DOHH2 (cell line): ENCODE results near the gene MFRP.

Experiments
- H3F3A ChIP-seq: fragments of 200-600 bp; sonication (generic), shearing (Covaris generic); 2 replicates; pipeline ENCODE4 v1.6.0; 2016; ENCODE audit warnings: antibody characterized with exemption, mild to moderate bottlenecking; ENCODE audit not compliant: control insufficient read depth, insufficient read depth
- H3K27ac ChIP-seq: fragments of 200-600 bp; sonication (generic); 2 replicates; pipeline ENCODE4 v1.5.1; 2014; ENCODE audit warnings: low read depth, mild to moderate bottlenecking, low read length, moderate library complexity
- H3K27me3 ChIP-seq: fragments of 200-600 bp; sonication (generic); 2 replicates; pipeline ENCODE4 v1.6.1; 2014; ENCODE audit warnings: mild to moderate bottlenecking, low read length, mixed read lengths; ENCODE audit not compliant: control insufficient read depth
- H3K36me3 ChIP-seq: fragments of 200-600 bp; sonication (generic); 2 replicates; pipeline ENCODE4 v1.6.1; 2014; ENCODE audit warnings: mild to moderate bottlenecking, low read length, moderate library complexity, mixed read lengths; ENCODE audit not compliant: control insufficient read depth
- H3K4me1 ChIP-seq: fragments of 200-600 bp; sonication (generic); 2 replicates; pipeline ENCODE4 v1.6.1; 2014; ENCODE audit warnings: mild to moderate bottlenecking, low read length, mixed read lengths; ENCODE audit not compliant: control insufficient read depth
- H3K4me2 ChIP-seq: fragments of 200-600 bp; sonication (generic); 2 replicates; pipeline ENCODE4 v1.6.0; 2014; ENCODE audit warnings: mild to moderate bottlenecking, low read length, moderate library complexity
- H3K4me3 ChIP-seq: fragments of 200-600 bp; sonication (generic); 2 replicates; pipeline ENCODE4 v1.5.1; 2014; ENCODE audit warnings: mild to moderate bottlenecking, low read length, mixed read lengths
- H3K79me2 ChIP-seq: fragments of 200-600 bp; sonication (generic); 2 replicates; pipeline ENCODE4 v1.6.1; 2014; ENCODE audit warnings: mild to moderate bottlenecking, low read length, mixed read lengths; ENCODE audit not compliant: control insufficient read depth
- H3K9me2 ChIP-seq: fragments of 200-600 bp; sonication (generic); replicated peaks from 2 replicates; pipeline ENCODE4 v1.6.1; 2014; ENCODE audit warnings: mild to moderate bottlenecking, low read length, mixed read lengths; ENCODE audit not compliant: control insufficient read depth
- H3K9me3 ChIP-seq: fragments of 200-600 bp; sonication (generic); 2 replicates; pipeline ENCODE4 v1.6.1; 2014; ENCODE audit warnings: antibody characterized with exemption, low read length, mixed read lengths; ENCODE audit not compliant: control insufficient read depth, insufficient read depth
- H4K20me1 ChIP-seq: fragments of 200-600 bp; sonication (generic); 2 replicates; pipeline ENCODE4 v1.6.0; 2014; ENCODE audit warnings: low read depth, mild to moderate bottlenecking, antibody characterized with exemption, low read length, moderate library complexity; ENCODE audit not compliant: control insufficient read depth, insufficient read depth
- CTCF ChIP-seq: fragments of 200-600 bp; sonication (generic); IDR thresholded peaks from one replicate; pipeline ENCODE4 v1.5.1; 2014; ENCODE audit warnings: antibody characterized with exemption, mild to moderate bottlenecking, low read depth, low read length; ENCODE audit not compliant: poor library complexity, severe bottlenecking
- EZH2phosphoT487 ChIP-seq: fragments of 200-600 bp; sonication (generic); IDR thresholded peaks from 2 replicates; pipeline ENCODE4 v1.6.1; 2017; ENCODE audit warnings: borderline replicate concordance, mild to moderate bottlenecking, antibody characterized with exemption, low read length, moderate library complexity, mixed read lengths

MFRP gene

DNA sequence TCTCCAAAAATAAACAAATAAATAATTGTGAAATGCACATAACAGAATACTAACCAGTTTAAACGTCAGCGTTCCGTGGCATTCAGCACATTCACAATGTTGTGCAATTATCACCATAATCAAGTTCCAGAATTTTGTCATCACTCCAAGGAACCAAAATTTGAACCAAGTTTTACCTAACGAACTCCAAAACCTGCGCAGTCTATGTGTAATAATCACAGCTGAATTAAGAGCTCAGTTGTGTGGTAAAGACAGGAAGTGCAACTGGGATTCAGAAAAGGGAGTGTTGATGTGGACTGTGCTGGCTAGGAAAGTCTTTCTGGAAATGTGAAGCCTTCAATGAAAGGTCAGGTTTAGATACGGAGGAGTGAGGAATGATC lies 24.2 kb downstream of the MFRP start:
- TF ChIP-seq EZH2phosphoT487 = no peak
- Histone ChIP-seq H3K36me3 (no peaks in the 10 kb centered on the region), H4K20me1 (no peaks in the 10 kb centered on the region), H3K9me2 (no peaks in the 10 kb centered on the region), H3K27me3 (peaks cover 8% of the 10 kb centered on the region), H3K4me3 (peak overlapping the region; percentile 64), H3K27ac (peak overlapping the region; percentile 59; the same call in 1 of the 2 replicates), H3F3A (peaks cover 9% of the 10 kb centered on the region), H3K4me1 (peaks cover 66% of the 10 kb centered on the region), H3K79me2 (no peaks in the 10 kb centered on the region), H3K4me2 (peak overlapping the region; percentile 66), H3K9me3 (no peaks in the 10 kb centered on the region)

- peaks cover 78% of the 10 kb centered on the region for H3K4me1 ChIP-seq
Observed at GRCh38 chr11:119320776-119321524, 25.6 kb downstream of the MFRP start.

GRCh38 chr11:119320240-119320775 lies 26.2 kb downstream of the MFRP start:
- H3K36me3 ChIP-seq = no peaks in the 10 kb centered on the region
- peaks cover 85% of the 10 kb centered on the region for H3K4me1 ChIP-seq
- H3K79me2 ChIP-seq = no peaks in the 10 kb centered on the region
- no peaks in the 10 kb centered on the region for H4K20me1 ChIP-seq
- H3K27me3 ChIP-seq = peaks cover 24% of the 10 kb centered on the region
- peaks cover 9% of the 10 kb centered on the region for H3F3A ChIP-seq
- H3K9me2 ChIP-seq = no peaks in the 10 kb centered on the region
- H3K27ac ChIP-seq = peak overlapping the region; percentile 59
- peak overlapping the region; percentile 64 for H3K4me3 ChIP-seq
- TF ChIP-seq EZH2phosphoT487 (no peak), CTCF (no peak)
- H3K9me3 ChIP-seq = no peaks in the 10 kb centered on the region
- H3K4me2 ChIP-seq = peak overlapping the region; percentile 66

More at GRCh38 chr11:119320776-119321524, 25.6 kb downstream of the MFRP start:
- Histone ChIP-seq H3K9me2 (no peaks in the 10 kb centered on the region), H3K4me3 (peak overlapping the region; percentile 64), H3K9me3 (no peaks in the 10 kb centered on the region), H3K4me2 (peak overlapping the region; percentile 66), H3K27ac (peak overlapping the region; percentile 59), H3K79me2 (no peaks in the 10 kb centered on the region), H3K27me3 (peaks cover 20% of the 10 kb centered on the region), H3F3A (peaks cover 9% of the 10 kb centered on the region), H3K36me3 (no peaks in the 10 kb centered on the region), H4K20me1 (no peaks in the 10 kb centered on the region)
- no peak for TF ChIP-seq CTCF
- no peak for TF ChIP-seq EZH2phosphoT487

GRCh38 chr11:119319700-119320239 lies 26.7 kb downstream of the MFRP start:
- Histone ChIP-seq H3K79me2 (no peaks in the 10 kb centered on the region), H3K27ac (peak overlapping the region; percentile 5; the same call in 1 of the 2 replicates), H3K4me2 (peak overlapping the region; percentile 58), H3K9me3 (no peaks in the 10 kb centered on the region), H3K4me3 (0 out of 2 replicates have a peak overlapping the region, but pooled peaks have one; percentile 64), H3K27me3 (peaks cover 24% of the 10 kb centered on the region), H3F3A (peaks cover 9% of the 10 kb centered on the region), H4K20me1 (no peaks in the 10 kb centered on the region), H3K4me1 (peaks cover 90% of the 10 kb centered on the region), H3K36me3 (no peaks in the 10 kb centered on the region), H3K9me2 (no peaks in the 10 kb centered on the region)
- TF ChIP-seq EZH2phosphoT487 (no peak), CTCF (no peak)
